B cell (primary cell): Measurements from ENCODE around the gene GPX6.

ENCODE experiments used
- EZH2 ChIP-seq: IDR thresholded peaks from 2 replicates; pipeline ENCODE4 v1.6.1; 2012; ENCODE audit warnings: borderline replicate concordance, low read depth, mild to moderate bottlenecking, moderate library complexity, low read length; ENCODE audit not compliant: insufficient read depth, poor library complexity, severe bottlenecking
- TF ChIP-seq, protein P1 (sequence below): fragments of 200-600 bp; IDR thresholded peaks from one replicate; pipeline ENCODE4 v1.8.0; 2022; ENCODE audit warnings: antibody characterized with exemption, mild to moderate bottlenecking

DNA sequence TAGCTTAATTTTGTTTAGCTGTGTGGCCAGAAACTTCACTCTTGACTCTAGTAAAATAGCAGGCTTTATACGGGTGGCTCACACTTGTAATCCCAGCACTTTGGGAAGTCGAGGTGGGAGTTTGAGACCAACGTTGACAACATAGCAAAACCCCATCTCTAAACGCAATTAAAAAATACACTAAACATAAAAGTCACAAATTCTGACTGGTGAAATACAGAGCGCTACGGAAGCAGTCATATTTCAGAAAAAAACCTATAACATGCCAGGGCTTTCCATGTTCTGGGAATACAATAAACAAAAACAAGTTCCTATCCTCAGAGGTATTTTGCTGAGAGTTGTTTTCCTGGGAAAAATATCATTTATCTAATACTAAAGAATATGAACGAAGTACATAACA, 47.5 kb downstream of the GPX6 start:
- TF ChIP-seq, protein P1, sequence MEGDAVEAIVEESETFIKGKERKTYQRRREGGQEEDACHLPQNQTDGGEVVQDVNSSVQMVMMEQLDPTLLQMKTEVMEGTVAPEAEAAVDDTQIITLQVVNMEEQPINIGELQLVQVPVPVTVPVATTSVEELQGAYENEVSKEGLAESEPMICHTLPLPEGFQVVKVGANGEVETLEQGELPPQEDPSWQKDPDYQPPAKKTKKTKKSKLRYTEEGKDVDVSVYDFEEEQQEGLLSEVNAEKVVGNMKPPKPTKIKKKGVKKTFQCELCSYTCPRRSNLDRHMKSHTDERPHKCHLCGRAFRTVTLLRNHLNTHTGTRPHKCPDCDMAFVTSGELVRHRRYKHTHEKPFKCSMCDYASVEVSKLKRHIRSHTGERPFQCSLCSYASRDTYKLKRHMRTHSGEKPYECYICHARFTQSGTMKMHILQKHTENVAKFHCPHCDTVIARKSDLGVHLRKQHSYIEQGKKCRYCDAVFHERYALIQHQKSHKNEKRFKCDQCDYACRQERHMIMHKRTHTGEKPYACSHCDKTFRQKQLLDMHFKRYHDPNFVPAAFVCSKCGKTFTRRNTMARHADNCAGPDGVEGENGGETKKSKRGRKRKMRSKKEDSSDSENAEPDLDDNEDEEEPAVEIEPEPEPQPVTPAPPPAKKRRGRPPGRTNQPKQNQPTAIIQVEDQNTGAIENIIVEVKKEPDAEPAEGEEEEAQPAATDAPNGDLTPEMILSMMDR: no peak
- TF ChIP-seq EZH2: no peak
